Sciatic nerve (tissue), 2 donors: ENCODE results near the gene HOOK1. TPM values are rescaled to one million over a fixed set of nuclear protein-coding genes. Genes with fewer than 3 reads are reported as not detected.
"Not testable (repeated sequence)": the region's sequence is repeated elsewhere in the genome, so short reads cannot be mapped to it uniquely, and the experiment has no call there.

Experiments
- ATAC-seq: fragments of 200-7000 bp; cut with Tn5 transposase; one replicate; pipeline ENCODE4 v1.9.1; 2020; ENCODE audit warnings: mild to moderate bottlenecking, moderate library complexity
- DNase-seq: peaks from one replicate; pipeline ENCODE4 v3.0.0-alpha.2; 2020; ENCODE audit warnings: low spot score
- intact Hi-C: fragments of 100-400 bp; cut with DNase I; formaldehyde crosslinking; loops from one replicate; pipeline ENCODE4 v1.14.2; 2022
- total RNA-seq: library from RNA; stranded (reverse); fragmentation: NEBNext Ultra II Directional; extraction: Animal tissue kit (Norgen Biotek cat#: 25700); gene quantifications from one replicate; pipeline ENCODE4 v1.2.1, GENCODE V29; 2021
- donor health status: DM: no; HTN: no; CAD: no.
- donor health status: DM: no; HTN: no; CAD: no.

Gene HOOK1
- total RNA-seq, 1 donor from 2014 or later, result 0.53 TPM

DNA sequence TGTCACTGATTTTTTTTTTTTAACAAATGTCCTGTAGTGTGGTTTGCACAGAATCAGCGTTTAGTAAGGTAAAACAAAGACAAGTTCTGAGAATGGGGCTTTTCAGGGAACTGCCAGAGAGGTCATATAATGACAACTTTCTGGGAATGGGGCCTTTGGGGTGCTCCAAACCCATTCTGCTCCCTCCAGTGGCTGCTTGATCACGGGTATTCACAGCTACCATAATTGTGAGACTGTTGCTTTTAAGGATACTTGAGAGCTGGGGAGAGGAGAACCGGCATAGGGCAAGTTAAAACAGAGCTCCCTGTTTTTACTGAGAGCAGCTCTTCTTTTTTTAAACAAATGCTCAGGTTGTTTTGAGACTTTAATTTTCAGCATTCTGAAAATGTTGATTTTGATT is 63.6 kb downstream of the HOOK1 start:
- DNase-seq (no peak), ATAC-seq (no peak)
- intact Hi-C loops, result no loop called here

DNA sequence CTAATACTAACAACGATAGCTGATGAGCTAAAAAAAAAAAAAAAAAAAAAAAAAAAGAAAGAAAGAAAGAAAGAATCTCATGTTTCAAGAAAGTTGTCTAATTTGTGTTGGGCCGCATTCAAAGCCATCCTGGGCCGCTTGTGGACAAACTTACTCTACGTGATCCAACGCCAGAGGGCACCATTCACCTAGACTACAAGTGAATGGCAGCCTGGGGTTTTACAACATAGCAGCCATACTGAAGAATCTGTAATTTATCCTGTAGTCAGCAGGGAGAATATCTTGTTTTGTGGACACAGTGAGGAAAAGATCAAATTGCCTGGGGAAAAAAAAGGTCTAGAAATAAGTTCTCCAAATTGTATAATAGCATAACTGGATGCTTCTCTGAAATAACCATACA is 64.8 kb downstream of the HOOK1 start:
- ATAC-seq, result peak; percentile 78
- DNase-seq, result peak; percentile 81
- intact Hi-C loops, result no loop called here

DNA sequence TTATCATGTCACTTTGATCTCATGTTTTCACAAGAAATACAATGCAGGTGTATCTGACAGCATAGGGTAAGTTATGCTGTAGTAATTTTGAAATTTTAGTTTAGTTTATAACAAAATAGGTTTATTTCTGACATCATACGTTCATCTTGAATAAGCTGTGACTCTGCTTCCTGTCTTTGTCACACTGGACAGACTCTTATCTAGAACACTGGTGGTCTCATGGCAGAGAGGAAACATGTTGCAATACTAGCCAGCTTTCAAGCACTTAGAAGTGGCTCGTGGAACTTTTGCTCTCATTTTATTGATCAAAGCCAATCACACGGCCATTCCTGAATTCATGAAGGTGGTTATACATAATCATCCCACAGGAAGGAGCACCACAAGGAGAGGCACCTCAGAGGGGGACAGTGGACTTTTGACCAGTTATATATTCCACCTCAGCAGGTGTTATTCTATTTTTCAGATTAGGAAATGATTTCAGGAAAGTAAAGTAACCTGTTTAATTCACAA is 65.3 kb downstream of the HOOK1 start:
- no peak for ATAC-seq
- no peak for DNase-seq
- intact Hi-C loops, result loop anchor here (10.0 kb wide), 1 partner anchor 65 kb away; no protein-coding TSS in a partner anchor

DNA sequence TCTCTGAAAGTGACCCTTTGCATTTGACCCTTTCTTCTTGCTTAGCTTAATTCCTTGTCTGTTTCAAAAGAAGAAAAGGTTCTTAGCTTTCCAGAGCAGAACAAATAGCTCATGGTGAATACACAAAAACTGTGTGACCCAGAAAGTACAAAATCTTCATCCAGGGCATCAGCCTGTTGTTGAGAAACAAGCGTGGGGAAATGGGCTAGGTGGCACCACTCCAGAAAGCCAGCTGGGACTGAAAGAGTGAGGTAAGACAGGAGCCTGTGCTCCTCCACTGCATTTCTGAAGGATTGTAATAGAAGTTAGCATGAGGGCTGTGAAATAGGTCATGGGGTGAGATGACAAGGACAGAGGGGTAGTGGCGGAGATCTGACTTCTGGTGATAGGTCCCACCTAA is 66.0 kb downstream of the HOOK1 start:
- intact Hi-C loops, result loop anchor here (10.0 kb wide), 1 partner anchor 64 kb away; no protein-coding TSS in a partner anchor
- ATAC-seq (no peak), DNase-seq (no peak)

DNA sequence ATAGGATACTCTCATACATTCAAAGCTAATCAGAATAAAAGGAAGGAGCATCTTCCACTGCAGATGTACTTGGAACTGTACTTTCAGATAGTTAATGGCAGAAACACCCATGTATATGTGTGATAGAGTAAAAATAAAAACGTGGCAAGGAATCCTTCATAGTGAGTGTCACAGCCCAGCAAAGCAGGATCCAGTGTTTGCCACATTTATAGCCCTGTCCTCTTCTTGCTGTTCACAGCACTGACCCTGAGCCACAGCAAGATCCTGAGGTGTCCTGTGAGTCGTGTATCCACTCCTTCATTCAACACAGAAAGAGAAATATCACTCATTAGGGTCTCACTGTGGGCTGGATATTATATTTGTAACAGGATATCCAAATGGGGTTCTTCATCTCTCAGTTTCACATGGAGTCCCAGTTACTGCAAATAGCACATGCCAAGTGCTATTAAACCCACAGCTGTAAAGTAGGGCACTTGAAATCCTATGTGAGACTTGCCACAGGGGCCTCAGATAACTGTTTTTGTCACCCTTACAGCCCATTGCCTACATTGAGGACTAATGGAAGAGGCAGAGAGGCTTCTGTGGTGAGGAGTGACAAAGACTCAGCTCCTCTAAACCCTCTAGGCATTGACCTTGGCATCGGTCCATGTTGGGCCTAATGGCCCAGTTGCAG is 70.5 kb downstream of the HOOK1 start:
- intact Hi-C loops, result loop anchor here (10.0 kb wide), 1 partner anchor 60 kb away; no protein-coding TSS in a partner anchor
- no peak for ATAC-seq
- no peak for DNase-seq

DNA sequence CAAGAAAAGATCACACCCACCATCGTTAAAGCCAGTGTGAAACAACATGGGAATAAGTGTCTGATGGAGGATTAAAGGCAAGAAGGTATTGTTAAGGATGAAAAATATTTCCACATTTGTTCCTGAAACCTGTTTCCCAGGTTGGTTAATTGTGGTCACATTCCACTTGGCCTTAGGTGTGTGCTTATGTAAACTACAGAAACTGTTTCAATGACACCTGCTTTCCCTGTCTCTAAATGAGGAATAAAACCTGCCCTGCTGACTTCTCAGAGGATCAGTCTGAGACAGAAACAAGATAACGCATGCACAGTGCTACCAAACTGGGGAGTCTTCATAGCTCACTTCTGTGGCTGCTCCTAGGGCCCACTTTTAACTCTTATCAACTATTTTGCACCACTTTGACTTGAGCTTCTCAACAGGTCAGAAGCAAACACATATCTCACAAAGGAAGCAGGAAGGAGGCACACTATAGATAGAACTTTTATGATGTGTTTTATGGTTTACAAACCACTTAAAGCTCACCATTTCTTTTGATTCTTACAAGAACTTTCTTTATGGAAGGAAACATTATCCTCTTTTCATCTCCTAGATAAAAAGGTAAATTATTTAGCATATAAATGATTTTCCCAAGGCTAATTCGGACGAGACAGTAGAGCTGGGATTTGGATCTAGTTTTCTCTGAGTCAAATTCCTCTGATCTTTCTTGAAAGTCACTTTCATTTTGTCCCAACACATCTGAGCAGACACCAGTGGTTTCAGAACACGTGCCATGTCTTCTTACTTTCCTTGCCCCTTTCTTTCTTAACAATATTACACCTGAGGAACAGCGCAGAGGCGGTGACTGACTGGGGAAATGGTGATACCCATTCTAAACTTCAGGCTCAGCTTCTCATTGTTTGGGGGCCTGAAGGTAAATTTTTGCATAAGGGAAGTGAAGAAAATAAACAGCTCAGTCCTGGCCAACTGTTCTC is 78.4 kb downstream of the HOOK1 start:
- no peak for ATAC-seq
- DNase-seq, result no peak
- intact Hi-C loops, result no loop called here

DNA sequence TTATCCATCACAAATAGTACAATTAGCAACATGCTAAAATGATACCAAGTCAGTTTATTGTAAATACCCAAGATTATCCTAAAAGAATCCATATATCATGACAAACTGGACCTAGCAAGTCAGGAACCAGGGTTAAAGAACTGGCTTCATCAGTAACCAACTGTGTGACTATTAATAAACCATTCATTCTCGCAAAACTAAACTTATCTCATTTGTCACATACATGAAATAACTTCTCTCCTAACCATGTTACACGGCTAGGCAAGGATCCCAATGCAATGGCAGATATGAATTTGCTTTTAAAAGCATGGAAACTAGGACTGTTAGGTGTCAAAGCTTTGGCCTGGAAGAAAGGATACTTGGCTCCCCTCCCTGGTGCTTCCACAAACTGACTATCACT is 82.4 kb downstream of the HOOK1 start:
- ATAC-seq (no peak), DNase-seq (no peak)
- intact Hi-C loops, result no loop called here

DNA sequence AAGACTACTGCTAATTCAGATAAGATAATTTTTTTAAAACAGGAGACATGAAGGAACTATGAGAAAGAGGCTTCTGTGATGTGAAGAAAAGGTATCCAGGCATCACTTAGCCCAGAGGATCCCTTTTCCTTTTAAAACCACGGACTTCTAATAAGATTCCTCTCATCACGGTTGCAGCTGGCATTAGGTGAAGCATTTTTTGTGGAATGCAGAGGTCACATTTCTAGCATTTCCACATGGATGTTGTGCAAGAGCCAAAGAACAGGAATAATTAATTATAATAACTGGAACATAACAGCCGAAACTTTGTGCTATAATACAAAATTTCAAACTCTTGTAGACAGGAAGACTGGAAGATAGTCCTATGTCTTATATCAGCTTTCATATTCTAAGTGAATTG is 84.2 kb downstream of the HOOK1 start:
- intact Hi-C loops, result no loop called here
- DNase-seq, result no peak
- no peak for ATAC-seq

DNA sequence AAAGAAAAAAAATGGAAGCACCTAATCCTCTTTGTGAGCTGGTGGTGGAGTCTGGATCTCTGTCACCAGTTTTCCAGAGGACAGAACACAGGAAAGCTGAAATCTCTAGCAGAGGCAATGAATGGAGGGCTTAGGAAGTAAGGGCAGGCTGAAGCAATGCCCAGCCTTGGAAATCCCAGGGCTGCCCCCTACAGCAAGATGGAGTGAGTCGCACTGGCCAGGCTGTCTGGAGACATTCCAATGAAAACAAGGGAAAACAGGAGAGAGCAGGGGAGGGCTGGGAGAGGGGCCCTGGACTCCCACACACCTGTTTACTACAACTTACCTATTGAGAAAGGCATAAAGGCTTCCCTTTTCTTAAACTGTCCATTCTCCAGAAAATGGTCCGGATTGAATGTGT is 85.9 kb downstream of the HOOK1 start:
- no peak for DNase-seq
- no peak for ATAC-seq
- intact Hi-C loops, result no loop called here

DNA sequence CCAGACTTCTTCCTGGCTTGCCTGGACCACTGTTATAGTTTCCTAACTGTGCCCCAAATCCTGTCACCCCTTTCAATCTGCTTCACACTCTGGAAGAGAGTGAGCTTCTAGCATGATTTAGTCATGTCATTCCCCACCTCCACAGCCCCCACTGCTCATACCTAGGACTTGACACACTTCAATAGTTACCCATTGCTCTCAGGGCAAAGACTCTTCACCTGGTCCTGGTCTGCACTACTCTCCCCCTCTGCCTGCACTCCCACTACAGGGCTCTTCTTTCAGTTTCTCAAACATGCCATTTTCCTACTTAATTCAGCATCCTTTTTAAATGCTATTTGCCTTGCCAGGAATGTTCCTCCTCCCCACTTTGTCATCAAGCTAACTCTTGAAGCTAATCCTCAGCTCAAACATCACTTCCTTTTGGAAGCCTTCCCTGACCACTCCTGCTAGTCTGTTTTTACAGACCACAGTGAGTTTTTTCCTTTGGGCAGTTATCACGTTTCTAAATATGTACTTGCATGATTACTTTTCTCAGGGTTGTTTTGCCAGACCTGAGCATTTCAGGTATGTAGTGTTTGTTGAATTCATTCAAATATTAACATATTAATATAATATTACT is 87.1 kb downstream of the HOOK1 start:
- ATAC-seq (no peak), DNase-seq (no peak)
- intact Hi-C loops, result no loop called here

DNA sequence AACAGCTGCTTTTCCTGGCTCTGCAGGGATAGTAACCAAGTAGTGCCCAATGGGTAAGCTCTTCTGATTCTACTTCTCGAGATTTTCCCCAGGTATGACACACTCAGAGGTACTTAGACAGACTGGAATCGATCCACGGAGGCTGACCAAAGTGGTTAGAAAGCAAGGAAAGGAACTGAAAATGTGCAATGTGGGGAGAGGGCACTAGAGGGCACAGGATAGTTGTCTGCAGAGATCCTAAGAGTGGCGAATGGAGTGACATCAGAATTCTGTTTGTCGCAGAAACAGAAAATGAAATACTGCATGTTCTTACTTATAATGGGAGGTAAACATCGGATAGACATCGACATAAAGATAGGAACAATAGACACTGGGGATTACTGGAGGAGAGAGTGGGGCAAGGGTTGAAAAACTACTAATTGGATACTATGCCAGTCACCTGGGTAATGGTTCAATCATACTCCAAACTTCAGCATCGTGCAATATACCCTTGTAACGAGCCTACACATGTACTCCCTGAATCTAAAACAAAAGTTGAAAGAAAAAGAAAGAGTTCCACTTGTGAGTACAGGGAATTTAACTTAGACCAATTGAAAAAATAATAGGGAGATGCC is 88.5 kb downstream of the HOOK1 start:
- ATAC-seq (peak; percentile 28), DNase-seq (no peak)
- intact Hi-C loops, result no loop called here

DNA sequence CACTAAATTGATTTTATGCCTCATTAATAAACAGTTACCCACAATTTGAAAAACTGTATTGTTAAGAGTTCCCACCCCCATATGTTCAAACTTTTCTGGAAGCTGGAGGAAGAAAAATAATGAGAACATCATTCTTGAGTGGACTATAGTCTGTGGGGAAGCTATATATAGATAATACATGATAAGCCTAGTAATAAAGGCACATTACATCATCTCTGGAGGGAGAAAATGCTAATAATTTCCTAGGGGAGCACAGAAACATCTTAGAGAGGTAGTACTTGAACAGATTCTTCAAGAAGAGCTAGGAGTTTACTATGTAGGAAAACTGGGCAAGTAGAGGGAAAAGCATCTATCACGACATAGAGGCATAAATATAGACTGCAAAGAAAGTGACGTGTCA is 92.2 kb downstream of the HOOK1 start:
- DNase-seq, result no peak
- no peak for ATAC-seq
- intact Hi-C loops, result no loop called here

DNA sequence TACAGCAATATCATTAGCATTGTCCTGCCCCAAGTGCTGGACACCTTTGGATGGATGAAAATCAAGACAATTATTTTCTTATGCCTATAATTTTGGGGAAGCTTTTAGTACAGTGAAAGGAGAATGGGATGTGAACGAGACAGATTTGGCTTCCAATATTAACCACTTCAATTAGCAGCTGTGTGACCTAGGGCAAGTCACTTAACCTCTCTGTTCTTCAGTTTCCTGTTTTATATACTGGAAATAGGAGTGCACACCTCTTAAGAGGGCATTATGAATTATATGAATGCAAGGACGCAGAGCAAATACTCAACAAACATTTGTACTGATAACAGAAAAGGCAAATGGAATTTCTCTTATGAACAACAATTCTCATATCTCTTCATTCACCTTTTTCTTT is 93.3 kb downstream of the HOOK1 start:
- no peak for ATAC-seq

DNA sequence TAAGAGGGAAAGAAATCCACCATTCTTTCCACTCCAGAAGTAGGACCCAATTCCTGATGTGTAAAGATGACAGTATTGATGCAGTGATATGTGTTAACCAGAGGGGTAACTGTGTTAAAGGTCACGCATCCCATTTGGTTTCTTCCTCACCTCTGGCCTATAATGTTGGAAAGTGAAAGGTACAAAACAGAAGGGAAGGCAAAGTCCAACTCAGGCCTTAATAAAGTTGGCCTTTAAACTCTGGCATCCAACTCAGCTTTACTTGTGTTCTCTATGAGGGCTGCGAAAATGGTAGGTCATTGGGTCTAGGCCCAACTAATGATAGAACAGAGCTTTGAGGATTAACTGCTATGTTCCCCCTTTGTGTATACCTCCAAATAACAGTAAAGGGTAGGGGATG is 93.9 kb downstream of the HOOK1 start:
- no peak for DNase-seq
- intact Hi-C loops, result no loop called here

More for the DNA sequence above, 93.3 kb downstream of the HOOK1 start:
- DNase-seq, result no peak
- intact Hi-C loops, result no loop called here

DNA sequence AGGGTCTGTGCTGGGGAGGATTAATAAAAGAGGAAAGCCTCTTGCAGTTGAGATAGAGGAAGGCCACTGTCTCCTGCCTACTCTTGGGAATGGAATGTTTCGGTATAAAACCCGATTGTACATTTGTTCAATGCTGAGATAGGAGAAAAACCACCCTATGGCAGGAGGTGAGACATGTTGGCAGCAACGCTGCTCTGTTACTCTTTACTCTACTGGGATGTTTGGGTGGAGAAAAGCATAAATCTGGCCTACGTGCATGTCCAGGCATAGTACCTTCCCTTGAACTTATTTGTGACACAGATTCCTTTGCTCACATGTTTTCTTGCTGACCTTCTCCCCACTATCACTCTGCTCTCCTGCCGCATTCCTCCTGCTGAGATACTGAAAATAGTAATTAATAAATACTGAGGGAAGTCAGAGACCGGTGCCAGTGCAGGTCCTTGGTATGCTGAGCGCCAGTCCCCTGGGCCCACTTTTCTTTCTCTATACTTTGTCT is 100.1 kb downstream of the HOOK1 start:
- intact Hi-C loops, DNase-seq, ATAC-seq: not testable (repeated sequence)

More for the DNA sequence above, 93.9 kb downstream of the HOOK1 start:
- no peak for ATAC-seq

DNA sequence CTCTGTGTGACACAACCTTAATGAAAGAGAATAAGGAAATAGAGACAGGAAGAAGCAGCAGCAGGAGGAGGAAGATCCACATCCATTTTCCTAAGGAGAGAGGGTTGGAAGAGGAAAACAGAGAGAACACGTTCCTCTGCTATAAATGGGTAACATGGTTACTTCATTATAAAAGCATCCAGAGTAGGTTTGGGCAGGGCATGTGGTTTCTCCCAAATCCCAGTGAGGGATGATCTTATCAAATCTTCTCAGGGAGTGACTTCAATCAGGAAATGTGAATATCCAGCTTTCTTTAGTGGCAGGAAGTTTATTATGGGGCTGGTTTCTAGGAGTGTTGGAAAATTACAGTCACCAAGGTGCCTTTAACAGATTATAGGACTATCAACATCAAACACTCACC is 100.8 kb downstream of the HOOK1 start:
- DNase-seq (no peak), ATAC-seq (peak; percentile 42)
- intact Hi-C loops, result no loop called here

DNA sequence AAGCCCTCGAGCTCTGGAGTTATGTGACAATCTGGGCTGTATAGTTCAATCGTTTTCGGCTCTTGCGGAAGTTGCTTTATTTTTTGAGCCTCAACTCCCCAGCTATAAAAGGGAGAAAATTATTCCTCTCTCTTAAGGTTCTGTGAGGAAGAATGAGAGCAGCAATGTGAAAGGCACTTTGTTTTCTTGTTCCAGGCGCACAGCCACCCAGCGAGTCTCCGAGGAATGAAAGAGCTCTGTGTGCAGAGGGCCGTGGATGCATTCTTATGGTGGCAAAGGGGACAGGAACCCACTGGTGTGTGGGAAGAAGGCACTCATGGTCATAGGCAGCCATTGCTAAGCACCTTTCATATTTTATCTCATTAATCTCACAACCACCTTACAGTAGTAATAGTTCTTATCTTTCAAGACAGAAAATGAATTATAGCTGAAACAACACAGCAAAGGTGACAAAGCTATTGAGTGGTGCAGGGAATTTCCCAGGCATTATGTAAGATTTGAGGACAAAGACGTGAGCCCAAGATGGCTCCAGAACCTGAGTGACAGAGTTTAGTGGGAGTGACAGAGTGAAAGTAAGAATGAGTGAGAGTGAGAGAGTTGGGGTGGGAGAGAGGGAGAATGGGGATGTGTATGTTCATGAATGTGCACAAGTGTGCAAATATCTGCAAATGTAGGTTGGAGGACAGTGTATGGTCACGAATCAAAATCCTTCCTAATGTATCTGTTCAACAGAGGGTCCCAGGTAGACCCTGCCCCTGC is 102.5 kb downstream of the HOOK1 start:
- ATAC-seq (peak; percentile 83), DNase-seq (peak; percentile 65)
- intact Hi-C loops, result no loop called here

DNA sequence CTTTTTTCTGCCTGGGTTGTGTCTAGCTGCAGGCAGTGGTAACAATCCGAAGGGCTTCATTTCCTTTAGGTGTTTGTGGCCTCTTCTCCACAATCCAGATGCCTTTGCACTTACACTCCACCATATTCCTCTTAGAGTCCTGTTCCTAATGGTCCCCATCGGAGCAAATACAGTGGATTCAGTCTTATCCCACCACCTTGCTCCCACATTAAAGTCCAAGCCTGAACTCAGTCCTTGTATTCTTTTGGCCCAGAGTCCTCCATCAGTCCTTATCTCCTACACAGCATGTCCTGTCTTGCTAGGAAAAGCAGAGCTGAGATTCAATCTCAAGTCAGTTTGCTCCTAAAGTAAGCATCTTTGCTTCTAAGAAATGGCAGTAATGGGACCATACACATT is 103.0 kb downstream of the HOOK1 start:
- no peak for ATAC-seq
- intact Hi-C loops, result no loop called here

More for the DNA sequence above, 103.0 kb downstream of the HOOK1 start:
- no peak for DNase-seq
